SJSA1 (cell line): ENCODE data around the gene IQCE. TPM values are rescaled to one million over a fixed set of nuclear protein-coding genes. Genes with fewer than 3 reads are reported as not detected.
"Not testable (repeated sequence)": the region's sequence is repeated elsewhere in the genome, so short reads cannot be mapped to it uniquely, and the experiment has no call there.

Experiments
- DNase-seq, 2 experiments: peaks; one replicate each; pipeline ENCODE4 v3.0.0-alpha.2; 2015 to 2020; ENCODE audit warnings: low spot score in 2 of 2, low read depth in 1 of 2
- H3K27ac ChIP-seq: fragments of 250-450 bp; sonication (Bioruptor Pico); 2 replicates; pipeline ENCODE4 v1.5.1; 2020; ENCODE audit warnings: mild to moderate bottlenecking, moderate library complexity
- H3K27me3 ChIP-seq: fragments of 250-450 bp; sonication (Bioruptor Pico); replicated peaks from 2 replicates; pipeline ENCODE4 v1.5.1; 2020; ENCODE audit warnings: mild to moderate bottlenecking, moderate library complexity
- H3K36me3 ChIP-seq: fragments of 250-450 bp; sonication (Bioruptor Pico); 2 replicates; pipeline ENCODE4 v1.5.1; 2020; ENCODE audit warnings: mild to moderate bottlenecking
- H3K4me1 ChIP-seq: fragments of 250-450 bp; sonication (Bioruptor Pico); replicated peaks from 2 replicates; pipeline ENCODE4 v1.6.1; 2021; ENCODE audit warnings: mild to moderate bottlenecking
- H3K4me3 ChIP-seq: fragments of 250-450 bp; sonication (Bioruptor Pico); 2 replicates; pipeline ENCODE4 v1.5.1; 2020; ENCODE audit warnings: mild to moderate bottlenecking
- H3K9me3 ChIP-seq: fragments of 250-450 bp; sonication (Bioruptor Pico); replicated peaks from 2 replicates; pipeline ENCODE4 v1.5.1; 2020; ENCODE audit warnings: mild to moderate bottlenecking
- total RNA-seq: library from RNA; depleted of rRNA; stranded (reverse); fragments of >200 nt; shearing (Covaris generic); gene quantifications from 2 replicates; pipeline ENCODE4 v1.2.3, GENCODE V29; 2014

The IQCE gene
- total RNA-seq, 1 experiment from 2014 or later, result 10.9 TPM

DNA sequence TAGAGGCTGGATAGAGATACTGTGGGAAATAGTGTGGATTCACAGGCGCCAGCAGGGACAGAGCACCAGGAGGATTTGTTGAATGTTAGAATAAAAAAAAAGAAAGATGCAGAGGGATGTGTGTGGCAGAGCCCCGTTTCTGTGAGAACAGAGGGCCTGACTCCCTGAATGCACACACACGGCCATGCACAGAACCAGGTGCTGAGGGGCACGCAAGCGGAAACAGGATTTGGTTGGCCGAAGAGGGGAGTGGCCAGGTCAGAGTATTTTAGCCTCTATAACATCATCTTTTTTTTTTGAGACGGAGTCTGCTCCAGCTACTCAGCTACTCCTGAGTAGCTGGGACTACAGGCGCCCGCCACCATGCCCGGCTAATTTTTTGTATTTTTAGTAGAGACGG is 21.9 kb downstream of the IQCE start:
- DNase-seq, result no peak
- Histone ChIP-seq H3K9me3 (no peaks in the 10 kb centered on the region), H3K4me3 (no peak overlapping the region), H3K27ac (no peak overlapping the region), H3K27me3 (no peaks in the 10 kb centered on the region), H3K4me1 (no peaks in the 10 kb centered on the region), H3K36me3 (peaks cover 3% of the 10 kb centered on the region; the same call in 1 of the 2 replicates)

DNA sequence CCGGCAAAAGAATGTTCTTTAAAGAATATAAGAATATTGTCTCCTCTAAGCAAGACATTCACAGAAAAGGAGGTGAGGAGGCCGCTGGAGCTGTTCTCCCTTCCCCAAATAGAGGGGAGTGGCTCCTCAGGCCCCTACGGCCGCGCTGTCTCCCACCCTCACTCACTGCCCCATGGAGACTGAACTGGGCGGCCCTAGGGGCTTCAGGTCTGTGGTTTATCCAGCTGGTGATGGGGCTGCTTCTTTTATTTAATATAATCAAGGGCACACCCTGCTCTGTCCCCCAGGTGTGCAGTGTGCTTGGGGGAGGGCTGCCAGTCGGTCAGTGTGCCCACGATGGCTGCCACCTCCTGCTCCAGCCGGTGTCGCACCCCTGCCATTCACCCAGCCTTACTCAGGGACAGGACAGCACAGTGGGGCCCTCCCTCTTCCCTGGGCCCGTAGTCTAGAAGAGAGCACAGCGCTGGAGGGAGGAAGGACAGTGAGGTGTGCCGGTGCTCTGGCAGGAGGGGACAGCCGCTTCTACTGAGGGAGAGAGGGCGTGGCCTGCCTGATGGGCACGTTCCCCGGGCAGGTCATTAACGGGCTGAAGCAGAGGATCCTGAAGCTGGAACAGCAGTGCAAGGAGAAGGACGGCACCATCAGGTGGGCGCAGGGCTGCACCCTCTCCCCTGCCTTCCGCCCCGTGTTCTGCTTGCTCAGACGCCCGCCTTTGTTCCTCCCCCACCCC is 23.4 kb downstream of the IQCE start:
- H3K36me3 ChIP-seq, result peaks cover 4% of the 10 kb centered on the region; the same call in 1 of the 2 replicates
- no peaks in the 10 kb centered on the region for H3K9me3 ChIP-seq
- no peaks in the 10 kb centered on the region for H3K27me3 ChIP-seq
- DNase-seq, result no peak
- no peak overlapping the region for H3K4me3 ChIP-seq
- H3K27ac ChIP-seq, result no peak overlapping the region
- H3K4me1 ChIP-seq, result no peaks in the 10 kb centered on the region

GRCh38 chr7:2583798-2584580 is 25.2 kb downstream of the IQCE start:
- no peaks in the 10 kb centered on the region for H3K4me1 ChIP-seq
- no peak overlapping the region for H3K27ac ChIP-seq
- no peak overlapping the region for H3K4me3 ChIP-seq
- H3K36me3 ChIP-seq, result peaks cover 4% of the 10 kb centered on the region; the same call in 1 of the 2 replicates
- no peak for DNase-seq
- H3K27me3 ChIP-seq, result no peaks in the 10 kb centered on the region
- no peaks in the 10 kb centered on the region for H3K9me3 ChIP-seq

GRCh38 chr7:2585446-2585845 is 26.7 kb downstream of the IQCE start:
- Histone ChIP-seq H3K9me3 (no peaks in the 10 kb centered on the region), H3K27ac (no peak overlapping the region), H3K27me3 (no peaks in the 10 kb centered on the region), H3K4me3 (no peak overlapping the region), H3K36me3 (peaks cover 4% of the 10 kb centered on the region; the same call in 1 of the 2 replicates), H3K4me1 (no peaks in the 10 kb centered on the region)
- DNase-seq, result no peak

- Histone ChIP-seq H3K9me3 (no peaks in the 10 kb centered on the region), H3K27ac (no peak overlapping the region), H3K36me3 (peaks cover 4% of the 10 kb centered on the region; the same call in 1 of the 2 replicates), H3K4me3 (no peak overlapping the region), H3K4me1 (no peaks in the 10 kb centered on the region), H3K27me3 (no peaks in the 10 kb centered on the region)
- no peak for DNase-seq
Measured at GRCh38 chr7:2586326-2587020, 27.7 kb downstream of the IQCE start.

- H3K27me3 ChIP-seq, result no peaks in the 10 kb centered on the region
- H3K36me3 ChIP-seq, result peaks cover 4% of the 10 kb centered on the region
- DNase-seq, result no peak
- H3K9me3 ChIP-seq, result no peaks in the 10 kb centered on the region
- no peaks in the 10 kb centered on the region for H3K4me1 ChIP-seq
- no peak overlapping the region for H3K4me3 ChIP-seq
- no peak overlapping the region for H3K27ac ChIP-seq
Measured at GRCh38 chr7:2587134-2587533, 28.4 kb downstream of the IQCE start.

DNA sequence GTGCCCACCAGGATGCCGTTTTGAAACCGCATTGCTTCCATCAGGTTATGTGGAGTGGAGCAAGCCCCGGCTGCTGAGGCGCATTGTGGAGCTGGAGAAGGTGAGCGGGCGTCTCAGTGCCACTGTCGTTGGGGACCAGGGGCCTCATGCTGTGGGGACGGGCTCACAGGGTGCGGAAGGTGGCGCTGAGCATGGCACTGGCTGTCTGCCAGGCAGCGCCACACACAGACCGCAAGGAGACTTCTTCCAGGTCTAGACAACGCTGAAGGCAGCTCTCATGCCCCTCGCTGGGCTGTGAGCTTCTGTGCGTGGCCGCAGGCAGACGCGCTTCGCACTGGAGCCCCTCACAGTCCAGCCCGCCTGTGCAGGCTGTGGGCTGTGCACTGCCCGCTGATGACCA is 29.0 kb downstream of the IQCE start:
- peaks cover 4% of the 10 kb centered on the region for H3K36me3 ChIP-seq
- H3K4me3 ChIP-seq, result no peak overlapping the region
- H3K27me3 ChIP-seq, result no peaks in the 10 kb centered on the region
- no peaks in the 10 kb centered on the region for H3K9me3 ChIP-seq
- no peaks in the 10 kb centered on the region for H3K4me1 ChIP-seq
- H3K27ac ChIP-seq, result no peak overlapping the region
- no peak for DNase-seq

- no peak for DNase-seq
- no peaks in the 10 kb centered on the region for H3K4me1 ChIP-seq
- H3K27ac ChIP-seq, result no peak overlapping the region
- H3K9me3 ChIP-seq, result no peaks in the 10 kb centered on the region
- peaks cover 4% of the 10 kb centered on the region for H3K36me3 ChIP-seq
- H3K4me3 ChIP-seq, result no peak overlapping the region
- H3K27me3 ChIP-seq, result no peaks in the 10 kb centered on the region
Measured at GRCh38 chr7:2589341-2589740, 30.6 kb downstream of the IQCE start.

- not testable (repeated sequence) for H3K36me3 ChIP-seq, DNase-seq, H3K27me3 ChIP-seq, H3K27ac ChIP-seq, H3K4me1 ChIP-seq, H3K9me3 ChIP-seq, H3K4me3 ChIP-seq
Measured at GRCh38 chr7:2589941-2590340, 31.2 kb downstream of the IQCE start.

GRCh38 chr7:2592375-2592865 is 33.6 kb downstream of the IQCE start:
- no peak for DNase-seq
- H3K36me3 ChIP-seq, result no peaks in the 10 kb centered on the region; the same call in 1 of the 2 replicates
- no peak overlapping the region for H3K4me3 ChIP-seq
- H3K9me3 ChIP-seq, result no peaks in the 10 kb centered on the region
- no peak overlapping the region for H3K27ac ChIP-seq
- H3K4me1 ChIP-seq, result no peaks in the 10 kb centered on the region
- H3K27me3 ChIP-seq, result no peaks in the 10 kb centered on the region

DNA sequence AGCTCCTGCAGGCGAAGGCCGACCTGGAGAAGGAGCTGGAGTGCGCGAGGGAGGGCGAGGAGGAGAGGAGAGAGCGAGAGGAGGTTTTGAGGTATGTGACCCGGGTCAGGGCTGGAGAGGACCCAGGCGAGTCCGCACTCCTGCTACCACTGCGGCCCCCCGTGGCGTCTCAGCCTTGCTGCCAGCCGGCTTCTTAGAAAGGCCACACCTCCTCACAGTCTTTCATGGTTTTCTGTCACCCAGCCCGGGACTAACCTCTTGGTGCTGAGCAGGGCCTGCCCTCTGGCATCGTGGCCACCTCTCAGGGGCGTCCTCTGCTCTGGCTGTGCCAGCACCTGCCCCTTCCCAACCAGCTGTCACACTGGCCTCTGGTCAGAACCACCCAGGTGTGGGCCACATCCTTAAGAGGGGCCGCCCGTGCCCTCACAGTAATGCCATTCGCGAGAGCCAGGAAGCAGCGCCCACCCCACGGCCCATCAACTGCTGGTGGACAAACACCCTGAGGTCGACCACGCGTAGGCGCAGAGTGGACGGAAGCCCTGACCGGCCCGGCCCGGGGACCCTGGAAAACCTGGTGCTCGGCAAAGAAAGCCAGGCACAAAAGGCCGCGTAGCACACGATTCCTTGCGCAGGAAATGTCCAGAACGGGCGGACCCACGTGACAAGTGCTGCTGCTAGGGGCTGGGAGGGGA is 34.4 kb downstream of the IQCE start:
- no peaks in the 10 kb centered on the region for H3K27me3 ChIP-seq
- DNase-seq, result no peak

GRCh38 chr7:2594599-2594998 is 35.8 kb downstream of the IQCE start:
- Histone ChIP-seq H3K27me3 (no peaks in the 10 kb centered on the region), H3K4me1 (no peaks in the 10 kb centered on the region), H3K27ac (no peak overlapping the region), H3K4me3 (no peak overlapping the region), H3K36me3 (peaks cover 4% of the 10 kb centered on the region; the same call in 1 of the 2 replicates), H3K9me3 (no peaks in the 10 kb centered on the region)
- DNase-seq, result no peak

More for the DNA sequence above, 34.4 kb downstream of the IQCE start:
- H3K9me3 ChIP-seq, result no peaks in the 10 kb centered on the region
- H3K4me3 ChIP-seq, result no peak overlapping the region
- H3K4me1 ChIP-seq, result no peaks in the 10 kb centered on the region
- no peak overlapping the region for H3K27ac ChIP-seq
- no peaks in the 10 kb centered on the region; the same call in 1 of the 2 replicates for H3K36me3 ChIP-seq

DNA sequence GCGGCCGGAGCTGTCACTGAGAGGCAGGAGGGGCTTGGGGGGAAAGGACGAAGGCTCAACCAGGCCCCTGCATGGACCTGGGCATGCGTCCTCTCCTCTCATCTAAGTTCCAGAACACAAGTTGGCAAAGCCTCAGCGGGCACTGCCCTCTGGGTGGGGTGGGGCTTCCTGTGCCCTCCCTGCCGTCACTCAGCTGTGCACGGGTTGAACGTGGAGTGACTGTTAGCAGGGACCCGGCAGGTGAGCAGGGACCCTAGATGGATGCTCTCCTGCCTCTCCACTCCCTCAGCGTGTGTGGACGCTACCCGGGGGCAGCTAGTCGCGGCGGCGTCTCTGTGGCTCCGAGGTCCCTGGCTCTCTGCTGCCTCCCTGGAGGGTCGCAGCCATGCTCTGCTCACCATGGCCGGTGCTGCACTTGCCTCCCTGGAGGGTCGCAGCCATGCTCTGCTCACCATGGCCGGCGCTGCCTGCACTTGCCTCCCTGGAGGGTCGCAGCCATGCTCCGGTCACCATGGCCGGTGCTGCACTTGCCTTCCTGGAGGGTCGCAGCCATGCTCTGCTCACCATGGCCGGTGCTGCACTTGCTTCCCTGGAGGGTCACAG is 36.6 kb downstream of the IQCE start:
- Histone ChIP-seq H3K36me3 (peaks cover 4% of the 10 kb centered on the region; the same call in 1 of the 2 replicates), H3K27ac (no peak overlapping the region)

More for the DNA sequence above, 36.6 kb downstream of the IQCE start:
- H3K27me3 ChIP-seq, result no peaks in the 10 kb centered on the region
- DNase-seq, result no peak
- no peak overlapping the region for H3K4me3 ChIP-seq
- H3K9me3 ChIP-seq, result no peaks in the 10 kb centered on the region
- no peaks in the 10 kb centered on the region for H3K4me1 ChIP-seq
